EH (cell line): ENCODE measurements around the gene HERC4.
"Not testable (repeated sequence)": the region's sequence is repeated elsewhere in the genome, so short reads cannot be mapped to it uniquely, and the experiment has no call there.

Experiments used
- DNase-seq: peaks from one replicate; pipeline ENCODE4 v3.0.0-alpha.2; 2015; ENCODE audit warnings: low read depth

Gene HERC4

GRCh38 chr10:67878133-67878532 lies 196.9 kb downstream of the HERC4 start:
- DNase-seq = no peak

DNA sequence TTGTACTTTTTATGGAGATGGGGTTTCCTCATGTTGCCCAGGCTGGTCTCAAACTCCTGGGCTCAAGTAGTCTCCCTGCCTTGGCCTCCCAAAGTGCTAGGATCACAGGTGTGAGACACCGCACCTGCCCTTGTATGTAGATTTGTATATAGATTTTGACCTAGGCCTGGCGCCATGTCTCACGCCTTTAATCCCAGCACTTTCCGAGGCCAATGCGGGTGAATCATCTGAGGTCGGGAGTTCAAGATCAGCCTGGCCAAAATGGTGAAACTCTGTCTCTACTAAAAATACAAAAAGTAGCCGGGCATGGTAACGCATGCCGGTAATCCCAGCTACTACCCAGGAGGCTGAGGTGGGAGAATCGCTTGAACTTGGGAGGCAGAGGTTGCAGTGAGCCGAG lies 197.7 kb downstream of the HERC4 start:
- DNase-seq = not testable (repeated sequence)

- DNase-seq = no peak
Observed at GRCh38 chr10:67875340-67876238, 199.5 kb downstream of the HERC4 start.
